ENCODE results near the gene LEO1. TPM values are rescaled to one million over a fixed set of nuclear protein-coding genes. Genes with fewer than 3 reads are reported as not detected.

The LEO1 gene
- total and polyA plus RNA-seq, 11 donors = 4.9 to 12.6 (median 8.3) TPM

DNA sequence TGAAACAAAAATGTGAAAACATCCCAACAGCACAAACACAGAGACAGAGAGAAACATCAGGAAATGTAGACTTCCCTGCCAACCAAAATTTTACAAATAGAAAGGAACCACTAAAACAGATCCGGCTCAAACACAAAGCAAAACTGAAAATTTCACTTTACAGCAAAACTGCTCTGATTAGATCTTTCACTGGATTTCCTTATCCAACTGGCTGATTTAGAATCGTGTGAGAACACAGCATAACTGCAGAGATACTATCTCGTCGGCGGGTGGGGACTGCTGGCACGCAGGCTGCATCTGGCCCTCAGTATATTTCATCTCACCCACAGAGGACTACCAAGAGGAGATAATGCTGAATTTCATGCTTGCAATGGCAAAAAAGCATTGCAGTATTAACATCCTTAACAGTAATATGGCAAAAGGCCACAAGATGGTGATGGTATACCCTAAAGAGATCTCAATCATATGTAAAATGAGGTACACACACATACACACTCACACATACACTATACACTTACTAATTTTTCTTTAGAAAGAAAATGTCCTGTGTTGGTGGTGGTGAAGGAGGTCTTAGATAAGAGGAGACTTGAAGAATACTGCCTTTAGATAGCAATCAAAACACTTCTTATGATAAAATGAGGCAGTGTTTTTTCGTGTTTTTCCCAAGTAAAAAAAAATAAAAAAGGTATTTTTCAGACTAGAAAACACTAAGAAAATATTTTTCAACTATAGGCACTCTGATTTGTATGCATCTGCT lies 10.6 kb upstream of the LEO1 start:
- DNase-seq (peak in 2 of 5 donors; percentile 22 to 44), ATAC-seq (peak; percentile 53 to 80 (median 77))
- Histone ChIP-seq H3K36me3 (no peaks in the 10 kb centered on the region), H3K9me3 (no peaks in the 10 kb centered on the region), H3K27ac (peak overlapping the region; percentile 33 to 79 (median 66)), H3K4me3 (peak overlapping the region in 9 of 12 donors; percentile 9 to 50 (median 34)), H3K27me3 (no peaks in the 10 kb centered on the region), H3K4me1 (peaks cover 0 to 24% (median 17%) of the 10 kb centered on the region in 12 donors)
- intact Hi-C loops (cut with DNase I) = loop anchor here in 9 of 10 donors (2.0 to 10.0 kb wide), 8 partner anchors 35 to 450 kb away; partner anchors contain the start of gene MAPK6 (in 1 of the 9)
- WGBS, 4 donors = 10 to 12% (median 10%) methylated on average over 7 of the region's 7 CpGs
- TF ChIP-seq, protein P1, sequence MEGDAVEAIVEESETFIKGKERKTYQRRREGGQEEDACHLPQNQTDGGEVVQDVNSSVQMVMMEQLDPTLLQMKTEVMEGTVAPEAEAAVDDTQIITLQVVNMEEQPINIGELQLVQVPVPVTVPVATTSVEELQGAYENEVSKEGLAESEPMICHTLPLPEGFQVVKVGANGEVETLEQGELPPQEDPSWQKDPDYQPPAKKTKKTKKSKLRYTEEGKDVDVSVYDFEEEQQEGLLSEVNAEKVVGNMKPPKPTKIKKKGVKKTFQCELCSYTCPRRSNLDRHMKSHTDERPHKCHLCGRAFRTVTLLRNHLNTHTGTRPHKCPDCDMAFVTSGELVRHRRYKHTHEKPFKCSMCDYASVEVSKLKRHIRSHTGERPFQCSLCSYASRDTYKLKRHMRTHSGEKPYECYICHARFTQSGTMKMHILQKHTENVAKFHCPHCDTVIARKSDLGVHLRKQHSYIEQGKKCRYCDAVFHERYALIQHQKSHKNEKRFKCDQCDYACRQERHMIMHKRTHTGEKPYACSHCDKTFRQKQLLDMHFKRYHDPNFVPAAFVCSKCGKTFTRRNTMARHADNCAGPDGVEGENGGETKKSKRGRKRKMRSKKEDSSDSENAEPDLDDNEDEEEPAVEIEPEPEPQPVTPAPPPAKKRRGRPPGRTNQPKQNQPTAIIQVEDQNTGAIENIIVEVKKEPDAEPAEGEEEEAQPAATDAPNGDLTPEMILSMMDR (IDR thresholded peaks at IDR 0.05) = peak; percentile 24 to 63 (median 53)
- no peak for TF ChIP-seq POLR2A (IDR thresholded peaks at IDR 0.05)

DNA sequence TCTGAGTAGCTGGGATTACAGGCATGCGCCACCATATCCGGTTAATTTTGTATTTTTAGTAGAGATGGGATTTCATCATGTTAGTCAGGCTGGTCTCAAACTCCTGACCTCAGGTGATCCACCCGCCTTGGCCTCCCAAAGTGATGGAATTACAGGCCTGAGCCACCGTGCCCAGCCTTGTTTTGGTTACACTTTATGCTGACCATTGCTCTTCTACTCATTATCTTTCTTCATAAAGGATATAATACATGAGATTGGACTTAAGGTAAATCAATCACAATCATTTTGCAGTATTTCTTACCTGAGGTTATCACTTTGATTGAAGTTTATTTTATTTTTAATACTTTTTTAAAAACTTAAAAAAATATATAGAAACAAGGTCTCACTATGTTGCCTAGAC lies 2.2 kb upstream of the LEO1 start:
- Histone ChIP-seq H3K9me3 (no peaks in the 10 kb centered on the region), H3K4me1 (peaks cover 0 to 24% (median 12%) of the 10 kb centered on the region in 12 donors), H3K36me3 (no peaks in the 10 kb centered on the region), H3K27ac (no peak overlapping the region), H3K4me3 (no peak overlapping the region), H3K27me3 (no peaks in the 10 kb centered on the region)
- no peak for TF ChIP-seq POLR2A (IDR thresholded peaks at IDR 0.05)
- TF ChIP-seq, protein P1 (IDR thresholded peaks at IDR 0.05) = no peak
- ATAC-seq = no peak
- intact Hi-C loops (cut with DNase I) = loop anchor here in 2 of 10 donors (5.0 to 10.0 kb wide), 2 partner anchors 44 to 171 kb away; partner anchors contain the start of gene MAPK6 (in 1 of the 2)
- no peak for DNase-seq
- 93 to 97% (median 94%) methylated on average over 4 of the region's 4 CpGs for WGBS, 4 donors

DNA sequence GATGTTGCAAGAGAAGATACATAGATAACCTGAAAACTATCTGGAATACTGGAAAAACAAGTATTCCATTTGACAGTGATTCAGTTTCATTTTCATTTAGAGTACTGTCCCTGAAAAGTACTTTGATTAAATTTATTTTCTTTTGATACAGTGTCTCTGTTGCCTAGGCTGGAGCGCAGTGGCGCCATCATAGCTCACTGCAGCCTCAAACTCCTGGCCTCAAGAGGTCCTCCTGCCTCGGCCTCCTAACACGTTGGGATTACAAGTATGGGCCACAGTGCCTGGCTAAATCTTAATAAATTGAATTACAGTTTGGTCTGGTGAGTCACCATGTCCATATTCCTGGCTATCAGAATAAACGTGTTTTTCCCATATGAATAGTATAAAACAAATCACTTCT lies 1.6 kb upstream of the LEO1 start:
- ATAC-seq = no peak
- no peak overlapping the region for H3K4me3 ChIP-seq
- 83 to 97% (median 94%) methylated on average over 5 of the region's 5 CpGs for WGBS, 4 donors
- no peak for TF ChIP-seq POLR2A (IDR thresholded peaks at IDR 0.05)
- TF ChIP-seq, protein P1 (IDR thresholded peaks at IDR 0.05) = no peak
- H3K27ac ChIP-seq = no peak overlapping the region
- H3K9me3 ChIP-seq = peaks cover 0 to 5% (median under 1%) of the 10 kb centered on the region in 12 donors
- H3K4me1 ChIP-seq = peaks cover 0 to 24% (median 12%) of the 10 kb centered on the region in 12 donors
- H3K27me3 ChIP-seq = no peaks in the 10 kb centered on the region
- no peaks in the 10 kb centered on the region for H3K36me3 ChIP-seq
- no peak for DNase-seq
- intact Hi-C loops (cut with DNase I) = loop anchor here in 2 of 10 donors (5.0 to 10.0 kb wide), 2 partner anchors 44 to 172 kb away; partner anchors contain the start of gene MAPK6 (in 1 of the 2)

DNA sequence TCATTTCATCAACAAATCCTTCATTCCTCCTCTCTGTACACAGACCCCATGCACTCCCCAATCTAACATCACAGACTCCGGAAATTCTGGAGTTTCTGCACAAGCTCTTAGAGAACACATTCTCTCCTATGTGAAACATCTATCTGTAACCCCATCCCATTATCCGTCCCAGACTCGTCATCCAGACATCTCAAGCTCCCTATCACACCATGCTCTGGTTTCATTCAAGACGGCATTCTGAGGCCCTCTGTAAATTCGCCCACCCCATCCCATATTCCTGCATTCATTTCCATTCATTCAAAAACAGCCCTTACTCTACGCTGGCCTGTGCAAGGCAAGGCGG lies 575 bp downstream of the LEO1 start:
- 1 to 2% (median 1%) methylated on average over 7 of the region's 7 CpGs for WGBS, 4 donors
- Histone ChIP-seq H3K27ac (peak overlapping the region; percentile 83 to 97 (median 92)), H3K9me3 (peaks cover 0 to 27% (median 15%) of the 10 kb centered on the region in 12 donors), H3K4me3 (peak overlapping the region; percentile 71 to 96 (median 90)), H3K27me3 (no peaks in the 10 kb centered on the region), H3K4me1 (peaks cover 0 to 24% (median 12%) of the 10 kb centered on the region in 12 donors), H3K36me3 (peaks cover 0 to 7% (median 0%) of the 10 kb centered on the region in 9 donors)
- ATAC-seq = peak in 1 of 4 donors; percentile 2
- intact Hi-C loops (cut with DNase I) = loop anchor here in 4 of 10 donors (1.0 to 10.0 kb wide), 4 partner anchors 46 to 174 kb away; partner anchors contain the start of gene MAPK6 (in 2 of the 4)
- no peak for TF ChIP-seq POLR2A (IDR thresholded peaks at IDR 0.05)
- TF ChIP-seq, protein P1 (IDR thresholded peaks at IDR 0.05) = no peak
- DNase-seq = no peak

Measured in heart left ventricle (tissue), 16 donors.